Ovary (tissue), 9 donors: ENCODE results near the gene FAM13C. TPM values are rescaled to one million over a fixed set of nuclear protein-coding genes. Genes with fewer than 3 reads are reported as not detected.
A peak's percentile ranks its signal among the peaks of the same experiment; 100 is the strongest.

ENCODE experiments used
- DNase-seq, 5 donors: peaks; one replicate each; pipeline ENCODE4 v3.0.0-alpha.2; 2019 to 2020
- H3K27ac ChIP-seq, 2 donors: fragments of 200-600 bp; one replicate each; pipeline versions ENCODE4 v1.5.1 to v1.8.0; 2019 to 2022
- H3K27me3 ChIP-seq: fragments of 200-600 bp; one replicate; pipeline ENCODE4 v1.8.0; 2022
- H3K36me3 ChIP-seq: fragments of 200-600 bp; sonication (generic); one replicate; pipeline ENCODE4 v1.5.1; 2019
- H3K4me1 ChIP-seq: one replicate; pipeline ENCODE4 v1.8.1; 2013; ENCODE audit warnings: mild to moderate bottlenecking, moderate library complexity; ENCODE audit not compliant: insufficient read depth
- H3K4me3 ChIP-seq: fragments of 200-600 bp; sonication (generic); one replicate; pipeline ENCODE4 v1.5.1; 2017
- H3K9me3 ChIP-seq, 2 donors: fragments of 200-600 bp in 1 of 2; sonication (generic) in 1 of 2; one replicate each; pipeline versions ENCODE4 v1.5.1 to v1.8.1; 2013 to 2019; ENCODE audit warnings: mild to moderate bottlenecking in 1 of 2, moderate library complexity in 1 of 2
- EP300 ChIP-seq: sonication (generic); formaldehyde crosslinking; IDR thresholded peaks from one replicate; pipeline ENCODE4 v1.6.1; 2017; ENCODE audit warnings: antibody characterized with exemption
- POLR2A ChIP-seq: fragments of 450-650 bp; IDR thresholded peaks from one replicate; pipeline ENCODE4 v1.6.1; 2017; ENCODE audit warnings: antibody characterized with exemption, mild to moderate bottlenecking, moderate library complexity
- WGBS, 3 donors: extraction: QIAGEN DNeasy Blood & Tissue Kit in 1 of 3; methylation state at CpG; one replicate each; pipeline versions ENCODE4 v1.1.5 to v1.1.7; 2013 to 2017; 5-methylcytosine and 5-hydroxymethylcytosine counted together
- intact Hi-C, 4 donors: fragments of 100-400 bp; cut with DNase I; formaldehyde crosslinking; loops; one replicate each; pipeline versions ENCODE4 v1.11.0 to v1.15.1; 2022 to 2023
- polyA plus RNA-seq, 2 donors: library from polyadenylated mRNA; stranded (reverse); fragments of 200-250 nt in 1 of 2; fragments of 350-450 nt in 1 of 2; fragmentation: Illumina TruSeq in 1 of 2; extraction: RNeasy Lipid Tissue Mini Kit (QIAGEN cat#74804) in 1 of 2; gene quantifications; one replicate each; pipeline ENCODE4 v1.2.3, GENCODE V29; 2013 to 2014
- total RNA-seq, 7 donors: library from RNA; depleted of rRNA in 2 of 7; stranded (reverse); fragments of >200 nt in 2 of 7; fragmentation: NEBNext Ultra II Directional in 3 of 7; extraction: Animal tissue kit (Norgen Biotek cat#: 25700) in 3 of 7; gene quantifications; one replicate each; pipeline versions ENCODE4 v1.1.0 to v1.2.4, GENCODE V29; 2016 to 2023
- TF ChIP-seq, protein P1 (sequence below), 3 donors: fragments of 450-650 bp in 2 of 3; fragments of 200-600 bp in 1 of 3; IDR thresholded peaks; one replicate each; pipeline versions ENCODE4 v1.5.1 to v1.8.0; 2016 to 2022; ENCODE audit warnings: antibody characterized with exemption in 3 of 3, mild to moderate bottlenecking in 1 of 3
- donor health status: DM: no; HTN: no; CAD: no; lungs with moderate emphysema.
- donor health status: DM: no; HTN: no; CAD: no.
- donor health status: Bipolar disorder and iron deficiency.
- donor health status: DM: yes; HTN: yes; CAD: no.
- donor health status: DM: no; HTN: no; CAD: no.
- donor health status: DM: yes; HTN: yes; CAD: no.

FAM13C gene
- total and polyA plus RNA-seq, 9 donors = 11.9 to 35.2 (median 20.2) TPM

DNA sequence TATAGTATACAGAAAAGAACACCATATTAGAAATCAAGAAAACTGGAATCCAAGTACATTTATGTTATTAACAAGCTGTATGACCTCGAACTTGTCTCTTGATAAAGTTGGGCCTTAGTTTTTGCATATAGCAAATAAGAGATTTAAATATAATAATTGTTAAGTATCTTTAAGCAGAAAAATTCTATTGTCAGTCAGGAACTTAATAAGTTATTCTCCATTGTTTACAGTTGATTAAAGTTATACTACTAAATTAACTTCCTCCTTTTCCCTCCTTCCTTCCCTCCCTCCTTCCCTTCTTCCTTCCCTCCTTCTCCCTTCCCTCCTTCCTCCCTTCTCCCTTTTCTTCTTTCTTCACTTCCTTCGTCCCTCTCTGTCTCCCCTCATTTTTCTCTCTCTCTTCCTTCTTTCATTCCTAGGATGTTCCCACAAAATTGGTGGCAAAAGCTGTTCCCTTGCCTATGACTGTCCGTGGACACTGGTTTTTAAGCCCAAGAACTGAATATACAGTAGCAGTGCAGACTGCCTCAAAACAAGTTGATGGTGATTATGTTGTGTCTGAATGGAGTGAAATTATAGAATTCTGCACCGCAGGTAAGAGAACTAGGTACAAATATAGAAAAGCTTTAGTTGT, 126.2 kb downstream of the FAM13C start:
- H3K9me3 ChIP-seq = no peaks in the 10 kb centered on the region
- no peak for DNase-seq
- WGBS, 3 donors = 94 to 95% (median 94%) methylated on average over 4 of the region's 4 CpGs
- H3K27me3 ChIP-seq = no peaks in the 10 kb centered on the region
- H3K4me3 ChIP-seq = no peak overlapping the region
- H3K27ac ChIP-seq = no peak overlapping the region
- no peak for TF ChIP-seq POLR2A
- no peak for TF ChIP-seq EP300
- TF ChIP-seq, protein P1, sequence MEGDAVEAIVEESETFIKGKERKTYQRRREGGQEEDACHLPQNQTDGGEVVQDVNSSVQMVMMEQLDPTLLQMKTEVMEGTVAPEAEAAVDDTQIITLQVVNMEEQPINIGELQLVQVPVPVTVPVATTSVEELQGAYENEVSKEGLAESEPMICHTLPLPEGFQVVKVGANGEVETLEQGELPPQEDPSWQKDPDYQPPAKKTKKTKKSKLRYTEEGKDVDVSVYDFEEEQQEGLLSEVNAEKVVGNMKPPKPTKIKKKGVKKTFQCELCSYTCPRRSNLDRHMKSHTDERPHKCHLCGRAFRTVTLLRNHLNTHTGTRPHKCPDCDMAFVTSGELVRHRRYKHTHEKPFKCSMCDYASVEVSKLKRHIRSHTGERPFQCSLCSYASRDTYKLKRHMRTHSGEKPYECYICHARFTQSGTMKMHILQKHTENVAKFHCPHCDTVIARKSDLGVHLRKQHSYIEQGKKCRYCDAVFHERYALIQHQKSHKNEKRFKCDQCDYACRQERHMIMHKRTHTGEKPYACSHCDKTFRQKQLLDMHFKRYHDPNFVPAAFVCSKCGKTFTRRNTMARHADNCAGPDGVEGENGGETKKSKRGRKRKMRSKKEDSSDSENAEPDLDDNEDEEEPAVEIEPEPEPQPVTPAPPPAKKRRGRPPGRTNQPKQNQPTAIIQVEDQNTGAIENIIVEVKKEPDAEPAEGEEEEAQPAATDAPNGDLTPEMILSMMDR (IDR thresholded peaks at IDR 0.05) = no peak
- intact Hi-C loops = loop anchor here in 2 of 4 donors (10.0 kb wide), 2 partner anchors 281 to 389 kb away; no protein-coding TSS in a partner anchor
- H3K4me1 ChIP-seq = no peaks in the 10 kb centered on the region
- no peaks in the 10 kb centered on the region for H3K36me3 ChIP-seq

DNA sequence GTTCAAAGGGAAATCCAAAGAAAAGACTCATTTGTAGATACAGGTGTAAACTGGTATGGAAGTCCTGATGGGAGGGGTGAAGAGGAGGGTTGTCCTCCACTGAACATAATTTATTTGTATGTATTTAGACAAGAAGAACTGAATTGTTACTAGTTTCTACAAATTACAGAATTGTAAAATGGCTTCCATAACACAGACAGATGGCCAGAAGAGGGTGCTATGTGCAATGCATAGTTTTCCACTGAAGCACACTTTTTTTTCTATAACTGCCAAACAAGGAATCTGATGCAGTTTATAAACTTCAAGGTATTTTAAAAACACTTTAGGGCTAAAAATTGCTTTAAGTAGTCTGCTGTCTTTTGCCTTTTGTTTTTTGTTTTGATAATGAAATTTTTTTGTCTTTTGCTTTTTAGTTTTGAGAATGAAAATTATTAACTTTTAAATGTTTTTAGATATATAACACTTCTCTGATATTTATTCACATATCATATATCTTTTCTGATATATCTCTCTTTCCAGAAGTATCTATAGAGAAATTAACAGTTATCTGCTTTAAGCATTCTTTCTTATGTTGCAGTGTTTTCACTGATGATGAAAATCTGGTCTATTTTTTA, 127.4 kb downstream of the FAM13C start:
- Histone ChIP-seq H3K4me1 (no peaks in the 10 kb centered on the region), H3K4me3 (no peak overlapping the region), H3K27me3 (no peaks in the 10 kb centered on the region), H3K9me3 (no peaks in the 10 kb centered on the region), H3K27ac (no peak overlapping the region), H3K36me3 (no peaks in the 10 kb centered on the region)
- DNase-seq = peak in 1 of 5 donors; percentile 30
- intact Hi-C loops = loop anchor here in 2 of 4 donors (10.0 kb wide), 2 partner anchors 280 to 390 kb away; no protein-coding TSS in a partner anchor
- TF ChIP-seq, protein P1 (IDR thresholded peaks at IDR 0.05) = peak in 2 of 3 donors; percentile 49 to 51
- no peak for TF ChIP-seq POLR2A

DNA sequence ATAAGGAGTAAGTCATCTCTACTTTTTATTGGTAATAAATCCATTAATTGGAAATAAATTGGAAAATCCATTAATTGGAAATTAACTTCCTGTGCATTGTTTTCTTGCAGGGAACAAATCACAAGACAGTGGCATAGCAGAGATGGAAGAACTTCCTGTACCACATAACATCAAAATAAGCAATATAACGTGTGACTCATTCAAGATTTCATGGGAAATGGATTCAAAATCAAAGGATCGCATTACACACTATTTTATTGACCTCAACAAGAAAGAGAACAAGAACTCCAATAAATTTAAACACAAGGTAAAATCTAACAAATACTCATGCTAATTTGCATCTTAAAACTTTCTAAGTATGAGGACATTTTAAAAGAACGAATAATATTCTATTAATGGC, 128.2 kb downstream of the FAM13C start:
- intact Hi-C loops = loop anchor here in 2 of 4 donors (10.0 kb wide), 2 partner anchors 279 to 391 kb away; no protein-coding TSS in a partner anchor
- Histone ChIP-seq H3K4me3 (no peak overlapping the region), H3K36me3 (no peaks in the 10 kb centered on the region), H3K4me1 (no peaks in the 10 kb centered on the region), H3K9me3 (no peaks in the 10 kb centered on the region), H3K27me3 (no peaks in the 10 kb centered on the region), H3K27ac (no peak overlapping the region)
- 80 to 81% (median 81%) methylated on average over 3 of the region's 3 CpGs for WGBS, 3 donors
- no peak for DNase-seq
- TF ChIP-seq EP300 (no peak), POLR2A (no peak)
- TF ChIP-seq, protein P1 (IDR thresholded peaks at IDR 0.05) = no peak

DNA sequence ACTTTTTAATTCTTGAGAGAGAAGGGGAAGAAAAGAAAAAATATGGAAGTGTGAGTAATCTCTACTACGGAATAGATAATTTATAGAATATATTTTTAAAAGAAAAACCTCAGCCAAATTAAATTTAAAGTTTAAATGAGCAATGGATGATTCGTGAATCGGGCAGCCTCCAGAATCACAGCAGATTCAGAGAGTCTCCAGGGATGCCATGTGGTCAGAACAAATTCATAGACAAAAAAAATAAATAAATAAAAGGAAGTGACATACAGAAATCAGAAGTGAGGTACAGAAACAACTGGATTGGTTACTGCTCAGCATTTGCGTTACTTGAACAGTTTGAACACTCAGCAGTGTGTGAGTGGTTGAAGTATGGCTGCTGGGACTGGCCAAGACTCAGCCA, 132.9 kb downstream of the FAM13C start:
- Histone ChIP-seq H3K27me3 (no peaks in the 10 kb centered on the region), H3K36me3 (no peaks in the 10 kb centered on the region), H3K27ac (no peak overlapping the region), H3K9me3 (no peaks in the 10 kb centered on the region), H3K4me3 (no peak overlapping the region), H3K4me1 (no peaks in the 10 kb centered on the region)
- no peak for TF ChIP-seq EP300
- TF ChIP-seq POLR2A = no peak
- TF ChIP-seq, protein P1 (IDR thresholded peaks at IDR 0.05) = no peak
- 93 to 97% (median 94%) methylated on average over 4 of the region's 4 CpGs for WGBS, 3 donors
- no peak for DNase-seq
- intact Hi-C loops = loop anchor here in 1 of 4 donors (10.0 kb wide), 1 partner anchor 275 kb away; no protein-coding TSS in a partner anchor
